ENCODE measurements around the gene H3-3A.

The H3-3A gene

GRCh38 chr1:226111098-226111882 is 48.8 kb downstream of the H3-3A start:
- DNase-seq (ENCODE audit: low read depth), result no peak

DNA sequence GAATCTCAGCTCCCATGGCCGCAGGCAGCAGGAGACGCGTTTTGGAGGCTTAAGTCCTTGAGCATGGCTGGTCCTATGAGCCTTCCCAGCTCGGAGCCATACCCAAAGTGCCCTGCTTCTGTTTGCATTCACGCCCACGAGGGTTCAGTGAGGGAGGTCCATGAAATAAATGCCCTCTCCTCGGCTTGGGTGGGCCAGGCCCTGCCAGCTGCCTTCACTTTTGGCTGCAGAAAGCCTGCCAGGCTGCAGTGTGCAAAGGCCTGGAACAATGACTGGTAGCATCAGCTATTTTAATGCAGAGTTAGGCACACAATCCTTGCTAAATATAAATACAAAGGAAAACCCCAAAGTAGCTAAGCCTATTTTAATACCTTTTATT is 49.4 kb downstream of the H3-3A start:
- no peak for DNase-seq (ENCODE audit: low read depth)

DNA sequence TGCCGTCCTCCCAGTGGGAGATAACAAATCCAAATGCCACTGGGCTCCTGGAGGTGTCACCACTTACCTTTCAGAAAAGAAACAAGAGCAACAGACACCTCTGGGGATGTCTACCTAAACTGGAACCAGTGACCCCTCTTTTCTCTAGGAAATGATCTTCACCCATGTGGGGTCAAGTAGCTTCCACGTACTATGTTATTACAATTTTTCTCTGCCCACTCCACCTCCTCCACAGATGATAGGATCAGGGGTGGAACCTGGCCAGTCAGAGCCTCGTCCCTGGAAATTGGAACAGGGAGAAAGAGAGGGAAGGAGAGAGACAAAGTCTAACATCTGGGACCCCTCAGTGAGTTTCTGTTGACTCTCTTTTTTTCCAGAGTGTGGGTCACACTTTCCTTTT is 50.1 kb downstream of the H3-3A start:
- DNase-seq (ENCODE audit: low read depth), result no peak

DNA sequence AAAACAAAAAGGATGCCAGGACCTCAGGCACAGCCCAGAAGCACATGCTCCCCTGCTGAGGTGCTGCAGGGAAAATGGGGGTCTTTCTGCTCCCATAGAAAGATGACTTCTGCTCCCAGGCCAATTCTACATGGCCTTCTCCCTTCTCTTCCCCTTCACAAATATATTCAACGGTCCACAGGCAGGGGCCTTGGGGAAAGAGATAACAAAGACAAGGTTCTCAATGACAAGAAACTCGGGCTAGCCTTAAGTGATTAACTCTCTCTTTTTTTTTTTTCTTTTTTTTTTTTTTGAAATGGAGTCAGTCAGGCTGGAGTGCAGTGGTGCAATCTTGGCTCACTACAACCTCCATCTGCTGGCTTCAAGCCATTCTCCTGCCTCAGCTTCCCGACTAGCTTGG is 54.2 kb downstream of the H3-3A start:
- no peak for DNase-seq (ENCODE audit: low read depth)

DNA sequence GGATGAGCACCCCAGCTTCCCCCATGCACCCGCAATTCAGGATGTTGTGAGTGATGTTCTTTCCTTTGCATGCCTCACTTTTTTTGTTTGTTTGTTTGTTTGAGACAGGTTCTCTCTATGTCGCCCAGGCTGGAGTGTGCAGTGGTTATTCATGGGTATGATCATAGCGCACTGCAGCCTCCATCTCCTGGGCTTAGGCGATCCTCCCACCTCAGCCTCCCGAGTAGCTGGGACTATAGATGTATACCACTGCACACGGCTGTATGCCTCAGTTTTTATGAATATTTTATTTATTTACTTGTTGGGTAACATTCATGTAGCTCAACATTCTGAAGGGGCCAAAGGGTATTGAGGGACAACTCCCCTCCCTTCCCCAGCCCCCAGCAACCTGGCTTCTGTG is 54.8 kb downstream of the H3-3A start:
- DNase-seq (ENCODE audit: low read depth), result no peak

DNA sequence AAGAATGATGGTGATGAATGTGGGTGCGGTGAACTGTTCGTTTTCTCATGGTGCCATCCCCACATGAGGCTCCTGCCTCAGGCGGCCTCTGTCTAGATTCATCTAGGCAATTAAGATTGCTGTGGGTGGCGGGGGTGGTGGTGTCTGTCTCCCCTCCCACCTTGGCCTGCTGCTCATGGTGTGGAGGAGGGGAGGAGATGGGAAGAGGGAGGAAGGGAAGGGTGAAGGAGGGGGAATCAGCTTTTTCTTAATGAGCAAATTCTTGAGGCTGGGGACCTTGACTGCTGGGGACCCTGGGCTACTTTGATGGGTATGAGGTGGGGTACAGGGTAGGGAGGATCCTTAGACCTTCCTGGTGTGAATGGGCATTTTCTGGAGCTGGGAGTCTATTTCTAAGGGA is 55.8 kb downstream of the H3-3A start:
- DNase-seq (ENCODE audit: low read depth), result no peak

DNA sequence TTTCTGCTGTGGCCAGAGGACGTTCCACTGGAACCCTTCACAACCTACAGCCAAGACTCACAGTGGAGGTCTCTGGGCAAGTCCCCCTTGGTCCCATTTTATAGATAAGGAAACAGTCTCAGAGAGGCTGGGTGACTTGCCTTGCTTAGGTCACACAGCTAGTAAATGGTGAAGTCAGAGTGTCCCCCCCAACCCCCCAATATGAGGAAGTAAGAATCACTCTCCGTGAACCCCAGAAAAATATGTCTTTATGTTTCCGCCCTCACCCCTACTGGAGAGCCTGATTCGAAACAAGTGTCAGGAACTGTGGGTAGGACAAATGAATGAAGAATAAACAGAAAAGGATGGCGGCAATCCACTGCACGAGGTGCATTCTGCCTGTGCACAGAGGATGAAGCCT is 56.7 kb downstream of the H3-3A start:
- no peak for DNase-seq (ENCODE audit: low read depth)

DNA sequence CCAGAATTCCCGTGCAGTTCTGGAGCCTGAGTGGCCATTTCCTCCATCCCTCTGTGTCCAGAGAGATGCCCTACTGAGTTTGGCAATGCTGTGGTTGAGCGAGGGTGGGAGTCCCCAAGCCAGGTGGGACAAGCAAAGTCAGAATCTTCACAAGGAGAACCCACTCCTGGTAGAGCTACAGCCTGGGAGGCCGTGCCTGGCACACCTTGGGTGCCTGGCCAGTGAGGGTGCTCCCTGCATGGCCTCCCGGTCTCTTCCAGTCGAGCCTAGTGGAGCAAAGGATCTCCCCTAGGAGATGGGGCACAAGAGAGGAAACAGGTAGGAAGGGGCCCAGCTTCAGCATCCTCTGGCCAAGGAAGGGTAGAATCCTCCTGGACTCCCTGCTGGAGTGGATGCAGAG is 57.9 kb downstream of the H3-3A start:
- no peak for DNase-seq (ENCODE audit: low read depth)

GRCh38 chr1:226121049-226121586 is 58.6 kb downstream of the H3-3A start:
- DNase-seq (ENCODE audit: low read depth), result no peak

All from GM04504 (cell line).